Endothelial cell of umbilical vein (primary cell): ENCODE results near the gene PRKG1. TPM values are rescaled to one million over a fixed set of nuclear protein-coding genes. Genes with fewer than 3 reads are reported as not detected.

Experiments used
- BruUV-seq: library from RNA; stranded (reverse); fragments of 400-500 nt; replicated peaks from 2 replicates; lab custom pipeline; 2021; lab: Mats Ljungman, UMichigan
- CTCF ChIA-PET: fragments of 300-600, 350-600 bp; sonication (Branson Sonifier 250); formaldehyde crosslinking; loops from one replicate; lab custom pipeline; 2021; ENCODE audit warnings: antibody characterized with exemption, inconsistent platforms; lab: Charles Lee
- POLR2A ChIA-PET: fragments of 300-600, 350-600 bp; sonication (Branson Sonifier 250); formaldehyde crosslinking; loops from one replicate; lab custom pipeline; 2021; ENCODE audit warnings: antibody characterized with exemption, inconsistent platforms; lab: Charles Lee
- DNase-seq: peaks from one replicate; pipeline ENCODE4 v3.0.0-alpha.2; 2011; ENCODE audit warnings: low read depth, low spot score
- FAIRE-seq: peaks from 2 replicates; lab custom pipeline; 2011; peaks lifted over from hg19 to GRCh38; lab: Jason Lieb, UNC
- H2AFZ ChIP-seq: 2 replicates; pipeline ENCODE4 v1.6.0; 2012; ENCODE audit warnings: low read depth, low read length, control low read depth, inconsistent platforms
- H3K27ac ChIP-seq: 2 replicates; pipeline ENCODE4 v1.5.1; 2011; ENCODE audit warnings: low read depth, mild to moderate bottlenecking, control low read depth, low read length, moderate library complexity; ENCODE audit not compliant: insufficient read depth
- H3K27me3 ChIP-seq, 2 experiments: 2 replicates each; pipeline versions ENCODE4 v1.6.0 to v1.6.1; 2011; ENCODE audit warnings: low read length in 2 of 2, mixed read lengths in 1 of 2; ENCODE audit not compliant: control insufficient read depth in 2 of 2, insufficient read depth in 2 of 2
- H3K36me3 ChIP-seq, 2 experiments: 2 replicates in 1 of 2; 3 replicates in 1 of 2; pipeline ENCODE4 v1.5.1; 2011; ENCODE audit warnings: low read length in 2 of 2, mild to moderate bottlenecking in 1 of 2, moderate library complexity in 1 of 2; ENCODE audit not compliant: control insufficient read depth in 2 of 2, insufficient read depth in 2 of 2; ENCODE audit errors: extremely low read depth in 1 of 2
- H3K4me1 ChIP-seq: 3 replicates; pipeline ENCODE4 v1.5.1; 2011; ENCODE audit warnings: mild to moderate bottlenecking, low read length; ENCODE audit not compliant: control insufficient read depth, insufficient read depth; ENCODE audit errors: extremely low read depth
- H3K4me2 ChIP-seq: 2 replicates; pipeline ENCODE4 v1.6.1; 2011; ENCODE audit warnings: low read length, control low read depth, mixed read lengths; ENCODE audit not compliant: insufficient read depth
- H3K4me3 ChIP-seq, 3 experiments: fragments of 200-600 bp in 1 of 3; sonication (generic), shearing (Covaris generic) in 1 of 3; replicated peaks in 1 of 3; 2 replicates each; pipeline ENCODE4 v1.5.1; 2011 to 2016; ENCODE audit warnings: control low read depth in 3 of 3, low read length in 3 of 3, mild to moderate bottlenecking in 2 of 3, inconsistent platforms in 1 of 3, low read depth in 1 of 3, moderate library complexity in 1 of 3; ENCODE audit not compliant: insufficient read depth in 1 of 3
- H3K79me2 ChIP-seq: 2 replicates; pipeline ENCODE4 v1.6.0; 2012; ENCODE audit warnings: low read length, inconsistent platforms; ENCODE audit not compliant: control insufficient read depth, insufficient read depth
- H3K9ac ChIP-seq: replicated peaks from 2 replicates; pipeline ENCODE3; 2011; ENCODE audit warnings: low read length, control low read depth; ENCODE audit not compliant: insufficient read depth; ENCODE audit errors: extremely low read depth
- H3K9me1 ChIP-seq: replicated peaks from 3 replicates; pipeline ENCODE4 v1.6.0; 2011; ENCODE audit warnings: mild to moderate bottlenecking, low read length; ENCODE audit not compliant: control insufficient read depth, insufficient read depth; ENCODE audit errors: extremely low read depth
- H3K9me3 ChIP-seq: replicated peaks from 2 replicates; pipeline ENCODE4 v1.5.1; 2012; ENCODE audit warnings: low read length, inconsistent platforms; ENCODE audit not compliant: control insufficient read depth, insufficient read depth
- H4K20me1 ChIP-seq: replicated peaks from 2 replicates; pipeline ENCODE3; 2011; ENCODE audit warnings: mild to moderate bottlenecking, low read length; ENCODE audit not compliant: control insufficient read depth, insufficient read depth; ENCODE audit errors: extremely low read depth
- FOS ChIP-seq: IDR thresholded peaks from 2 replicates; pipeline ENCODE4 v1.6.1; 2011; ENCODE audit warnings: mild to moderate bottlenecking, low read length, moderate library complexity, borderline replicate concordance; ENCODE audit not compliant: insufficient read depth
- GATA2 ChIP-seq: IDR thresholded peaks from 2 replicates; pipeline ENCODE4 v1.7.0; 2011; ENCODE audit warnings: low read depth, mild to moderate bottlenecking, moderate library complexity, mixed read lengths, low read length; ENCODE audit not compliant: insufficient read length, insufficient read depth
- JUN ChIP-seq: IDR thresholded peaks from 2 replicates; pipeline ENCODE4 v1.6.1; 2011; ENCODE audit warnings: borderline replicate concordance, low read depth; ENCODE audit not compliant: insufficient read length, insufficient read depth
- MYC ChIP-seq: IDR thresholded peaks from one replicate; pipeline ENCODE4 v1.6.1; 2011; ENCODE audit warnings: mild to moderate bottlenecking, low read depth, low read length
- POLR2A ChIP-seq: IDR thresholded peaks from 2 replicates; pipeline ENCODE4 v1.6.1; 2012; ENCODE audit warnings: low read depth, mild to moderate bottlenecking, control low read depth, low read length
- POLR2AphosphoS5 ChIP-seq: IDR thresholded peaks from 2 replicates; pipeline ENCODE4 v1.6.1; 2012; ENCODE audit warnings: low read depth, mild to moderate bottlenecking, control low read depth, low read length, moderate library complexity; ENCODE audit not compliant: insufficient read depth
- dilution Hi-C: fragments of 300-500 bp; cut with MboI; formaldehyde crosslinking; loops from one replicate; pipeline ENCODE4 v1.15.0; 2019; ENCODE audit warnings: low sequenced_read_pairs; ENCODE audit not compliant: extremely low pct_ligation_motif_present
- intact Hi-C: fragments of 100-400 bp; cut with micrococcal nuclease; formaldehyde crosslinking; loops from one replicate; pipeline ENCODE4 v1.10.0; 2022
- polyA plus RNA-seq, 4 experiments: library from polyadenylated mRNA; depleted of rRNA in 3 of 4; stranded (reverse) in 3 of 4; unstranded in 1 of 4; fragments of >200 nt; gene quantifications; 2 replicates each; pipeline versions ENCODE4 v1.2.1 to v1.2.3, GENCODE V29; 2011 to 2012; ENCODE audit warnings: missing spikeins in 1 of 4
- total RNA-seq: library from RNA; stranded (reverse); gene quantifications from 2 replicates; pipeline ENCODE4 v1.2.3, GENCODE V29; 2021
- TF ChIP-seq, protein P1 (sequence below), 2 donors: IDR thresholded peaks; 1 replicate in 1 of 2; 2 replicates in 1 of 2; pipeline ENCODE4 v1.5.1; 2011; ENCODE audit warnings: low read length in 2 of 2, mild to moderate bottlenecking in 2 of 2, moderate library complexity in 2 of 2, control low read depth in 1 of 2, inconsistent platforms in 1 of 2, low read depth in 1 of 2; ENCODE audit not compliant: insufficient read depth in 1 of 2; ENCODE audit errors: extremely low read depth in 1 of 2

Gene PRKG1
- total and polyA plus RNA-seq, 2 donors (not counting 3 experiments of a cell fraction or from before 2014, with no cell fraction given): 0.01 to 0.18 TPM

DNA sequence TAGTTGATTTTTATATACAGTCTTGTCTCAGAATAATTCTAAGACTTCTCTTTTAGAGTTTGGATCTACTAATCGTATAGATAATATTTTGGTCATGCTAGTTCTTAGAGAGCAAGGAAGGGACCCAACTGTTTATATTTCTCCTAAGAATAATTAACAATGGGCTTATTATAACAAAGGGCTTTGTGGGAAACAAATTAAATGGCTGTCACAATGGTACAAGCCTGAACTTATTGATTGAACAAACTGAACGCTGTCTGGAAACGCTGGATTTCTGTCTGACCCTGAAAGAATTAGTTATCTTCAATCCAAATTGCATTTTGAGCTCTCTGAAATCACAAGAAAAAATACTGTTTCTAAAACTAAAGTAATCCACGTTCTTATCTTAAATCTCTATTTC, 568.3 kb downstream of the PRKG1 start:
- TF ChIP-seq POLR2AphosphoS5 (no peak), MYC (no peak), GATA2 (no peak)
- FAIRE-seq (no peak), DNase-seq (no peak)
- peak overlapping the region; percentile 78 for H3K4me2 ChIP-seq
- peaks cover 7 to 8% of the 10 kb centered on the region in 2 experiments for H3K27me3 ChIP-seq
- no peaks in the 10 kb centered on the region for H3K79me2 ChIP-seq
- H3K9ac ChIP-seq: no peak overlapping the region
- no TSS peak for BruUV-seq
- dilution Hi-C loops (no loop called here), intact Hi-C loops (loop anchor here (2.0 kb wide), 1 partner anchor 26 kb away; no protein-coding TSS in a partner anchor)
- CTCF ChIA-PET: interaction anchor here (1.1 kb wide), 1 partner anchor 10 kb away, joined by 5 read pairs; no protein-coding TSS in a partner anchor
- no peaks in the 10 kb centered on the region for H3K36me3 ChIP-seq
- no peaks in the 10 kb centered on the region for H3K9me3 ChIP-seq
- POLR2A ChIA-PET: no interaction called here
- H3K4me3 ChIP-seq: no peak overlapping the region
- H3K4me1 ChIP-seq: peaks cover 22% of the 10 kb centered on the region
- H3K27ac ChIP-seq: no peak overlapping the region
- H4K20me1 ChIP-seq: no peaks in the 10 kb centered on the region
- no peaks in the 10 kb centered on the region for H3K9me1 ChIP-seq
- no peak overlapping the region for H2AFZ ChIP-seq

DNA sequence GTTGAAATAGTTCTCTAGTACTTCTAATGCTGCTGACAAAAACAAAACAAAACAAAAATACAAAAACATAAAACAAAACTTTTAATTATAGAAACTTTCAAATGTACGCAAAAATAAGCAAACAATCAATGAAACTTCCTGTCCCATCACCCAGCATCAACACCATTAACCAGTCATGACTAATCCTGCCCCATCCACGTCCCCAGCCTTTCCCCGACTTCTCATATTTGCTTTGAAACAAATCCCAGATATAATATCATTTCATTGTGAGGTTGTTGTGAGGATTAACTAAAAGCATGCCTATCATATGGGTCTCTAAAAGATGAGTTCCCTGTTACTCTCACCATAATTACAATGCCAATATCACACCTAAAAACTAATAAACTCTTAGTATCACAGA, 569.4 kb downstream of the PRKG1 start:
- Histone ChIP-seq H3K9ac (no peak overlapping the region), H4K20me1 (no peaks in the 10 kb centered on the region), H3K79me2 (no peaks in the 10 kb centered on the region), H2AFZ (no peak overlapping the region), H3K27me3 (peaks cover 6 to 7% of the 10 kb centered on the region in 2 experiments), H3K9me3 (no peaks in the 10 kb centered on the region), H3K9me1 (no peaks in the 10 kb centered on the region), H3K4me1 (peaks cover 22% of the 10 kb centered on the region), H3K4me3 (no peak overlapping the region), H3K27ac (no peak overlapping the region), H3K36me3 (no peaks in the 10 kb centered on the region), H3K4me2 (peak overlapping the region; percentile 78)
- TF ChIP-seq MYC (no peak), JUN (no peak), FOS (peak; percentile 14), POLR2A (no peak), POLR2AphosphoS5 (no peak)
- TF ChIP-seq, protein P1, sequence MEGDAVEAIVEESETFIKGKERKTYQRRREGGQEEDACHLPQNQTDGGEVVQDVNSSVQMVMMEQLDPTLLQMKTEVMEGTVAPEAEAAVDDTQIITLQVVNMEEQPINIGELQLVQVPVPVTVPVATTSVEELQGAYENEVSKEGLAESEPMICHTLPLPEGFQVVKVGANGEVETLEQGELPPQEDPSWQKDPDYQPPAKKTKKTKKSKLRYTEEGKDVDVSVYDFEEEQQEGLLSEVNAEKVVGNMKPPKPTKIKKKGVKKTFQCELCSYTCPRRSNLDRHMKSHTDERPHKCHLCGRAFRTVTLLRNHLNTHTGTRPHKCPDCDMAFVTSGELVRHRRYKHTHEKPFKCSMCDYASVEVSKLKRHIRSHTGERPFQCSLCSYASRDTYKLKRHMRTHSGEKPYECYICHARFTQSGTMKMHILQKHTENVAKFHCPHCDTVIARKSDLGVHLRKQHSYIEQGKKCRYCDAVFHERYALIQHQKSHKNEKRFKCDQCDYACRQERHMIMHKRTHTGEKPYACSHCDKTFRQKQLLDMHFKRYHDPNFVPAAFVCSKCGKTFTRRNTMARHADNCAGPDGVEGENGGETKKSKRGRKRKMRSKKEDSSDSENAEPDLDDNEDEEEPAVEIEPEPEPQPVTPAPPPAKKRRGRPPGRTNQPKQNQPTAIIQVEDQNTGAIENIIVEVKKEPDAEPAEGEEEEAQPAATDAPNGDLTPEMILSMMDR (IDR thresholded peaks at IDR 0.05; ENCODE audit: extremely low read depth in 1 of 2, insufficient read depth in 1 of 2, low read depth in 1 of 2, low read length in 2 of 2): no peak
- ChIA-PET CTCF (interaction anchor here (0.8 to 2.0 kb wide), 5 partner anchors 11 to 664 kb away, joined by 3 to 6 read pairs (median 3); no protein-coding TSS in a partner anchor), POLR2A (no interaction called here)
- intact Hi-C loops: loop anchor here (2.0 kb wide), 1 partner anchor 27 kb away; no protein-coding TSS in a partner anchor
- peak; percentile 64 for FAIRE-seq
- dilution Hi-C loops: no loop called here
- BruUV-seq: no TSS peak
- peak; percentile 73 for DNase-seq
